ENCODE results near the gene SYT14.

DNA sequence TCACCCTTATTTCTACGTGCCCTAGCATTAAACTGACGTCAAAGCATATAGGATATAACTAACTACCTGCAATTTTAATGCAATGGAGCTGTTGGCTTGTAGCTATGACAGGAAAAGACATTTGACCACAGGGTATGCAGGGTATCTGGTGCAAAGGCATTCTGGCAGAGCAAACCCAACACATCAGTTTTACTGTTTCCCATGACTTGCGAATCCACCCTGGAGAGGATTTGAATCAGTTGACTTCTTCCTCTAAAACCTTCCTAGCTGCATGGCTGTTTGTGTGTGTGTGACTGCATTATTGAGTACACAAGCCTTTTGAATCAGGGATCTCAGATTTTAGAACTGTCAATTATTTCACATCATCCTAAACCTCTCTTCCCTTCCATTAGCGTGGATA, 41.7 kb upstream of the SYT14 start:
- no peak for TF ChIP-seq GATA2 (IDR thresholded peaks at IDR 0.05; ENCODE audit: low read depth, low read length)
- TF ChIP-seq GATA3 (IDR thresholded peaks at IDR 0.05; ENCODE audit: low read depth, low read length), result no peak

Measured in SH-SY5Y (cell line).